Measurements from ENCODE around the gene GAL3ST1. TPM values are rescaled to one million over a fixed set of nuclear protein-coding genes. Genes with fewer than 3 reads are reported as not detected.

The GAL3ST1 gene
- total and polyA plus RNA-seq, 10 of the 15 experiments (the other 5 are each of a cell fraction or from before 2014, with no cell fraction given), result not detected

GRCh38 chr22:30598986-30599385, 24.5 kb upstream of the GAL3ST1 start (continued):
- no peak for TF ChIP-seq E2F8 (IDR thresholded peaks at IDR 0.05; ENCODE audit: low read depth, partially characterized antibody)
- TF ChIP-seq HDAC6 (IDR thresholded peaks at IDR 0.05; ENCODE audit: unreplicated experiment), result no peak
- no peak for TF ChIP-seq GATAD2B (conservative IDR thresholded peaks at IDR 0.05; ENCODE audit: low read depth)
- TF ChIP-seq IKZF2 (IDR thresholded peaks at IDR 0.05), result no peak
- no peak for TF ChIP-seq NFYB (IDR thresholded peaks at IDR 0.05; ENCODE audit: insufficient read depth, low read depth, low read length)
- TF ChIP-seq CHD2 (IDR thresholded peaks at IDR 0.05; ENCODE audit: borderline replicate concordance, low read depth, low read length), result no peak

- ChIA-PET SMC1A (ENCODE audit: uncharacterized antibody, unreplicated experiment) (no interaction called here), RAD21 (ENCODE audit: unreplicated experiment) (no interaction called here), POLR2A (interaction anchor here (0.9 kb wide), 1 partner anchor 9 kb away, joined by 3 read pairs; no protein-coding TSS in a partner anchor), CTCF (no interaction called here)
- H2AFZ ChIP-seq (ENCODE audit: control insufficient read depth, low read depth, low read length), result no peak overlapping the region
- no peak overlapping the region for H3K27ac ChIP-seq (ENCODE audit: control insufficient read depth, insufficient read depth)
- no peaks in the 10 kb centered on the region for H3K79me2 ChIP-seq (ENCODE audit: control insufficient read depth, insufficient read depth, low read length)
- no peaks in the 10 kb centered on the region for H4K20me1 ChIP-seq (ENCODE audit: control insufficient read depth, insufficient read depth)
- no peaks in the 10 kb centered on the region for H3K9me3 ChIP-seq (replicated peaks; ENCODE audit: control insufficient read depth, insufficient read depth, low read length)
- H3K36me3 ChIP-seq (ENCODE audit: control insufficient read depth in 2 of 2, insufficient read depth in 2 of 2, low read length in 1 of 2), result no peaks in the 10 kb centered on the region
- no peak overlapping the region for H3K4me2 ChIP-seq (ENCODE audit: control insufficient read depth, insufficient read depth)
- ATAC-seq, result no peak
- no peak for DNase-seq (ENCODE audit: low read depth, low spot score)
- in situ Hi-C loops (cut with MboI), result no loop called here
- H3K4me1 ChIP-seq (ENCODE audit: control insufficient read depth, insufficient read depth, low read length), result no peaks in the 10 kb centered on the region
- H3K27me3 ChIP-seq (replicated peaks in 1 of 2; ENCODE audit: control insufficient read depth in 2 of 2, insufficient read depth in 2 of 2, low read length in 1 of 2), result no peaks in the 10 kb centered on the region
- intact Hi-C loops (cut with micrococcal nuclease; ENCODE audit: unreplicated experiment), result no loop called here
- 79% methylated on average over 21 of the region's 29 CpGs for WGBS (ENCODE audit: insufficient coverage, insufficient replicate concordance, low lambda C conversion rate, missing lambda C conversion rate)
- H3K9ac ChIP-seq (ENCODE audit: control insufficient read depth, insufficient read depth, low read length), result no peak overlapping the region
- no TSS peak for BruUV-seq (replicated peaks)
- H3K4me3 ChIP-seq, result no peak overlapping the region
- no peak for FAIRE-seq
- no peak for TF ChIP-seq RB1 (IDR thresholded peaks at IDR 0.05; ENCODE audit: borderline replicate concordance)
- TF ChIP-seq EZH2 (IDR thresholded peaks at IDR 0.05; ENCODE audit: borderline replicate concordance, control insufficient read depth, low read depth, low read length), result no peak
- no peak for TF ChIP-seq DPF2 (IDR thresholded peaks at IDR 0.05)
- no peak for TF ChIP-seq SIN3A (IDR thresholded peaks at IDR 0.05; ENCODE audit: low read depth, low read length)
- TF ChIP-seq PAX8 (IDR thresholded peaks at IDR 0.05), result no peak
- no peak for TF ChIP-seq ATF2 (IDR thresholded peaks at IDR 0.05; ENCODE audit: low read length)
- no peak for TF ChIP-seq HDGF (IDR thresholded peaks at IDR 0.05)
- no peak for TF ChIP-seq PKNOX1 (IDR thresholded peaks at IDR 0.05)
- no peak for TF ChIP-seq CTCF (IDR thresholded peaks at IDR 0.05 in 2 of 3, conservative IDR thresholded peaks at IDR 0.05 in 1 of 3; ENCODE audit: control insufficient read depth in 2 of 3, extremely low read depth in 1 of 3, insufficient read depth in 1 of 3, low read depth in 3 of 3, low read length in 3 of 3)
- no peak for TF ChIP-seq BRCA1 (IDR thresholded peaks at IDR 0.05; ENCODE audit: low read depth, low read length)
- no peak for TF ChIP-seq KAT2A (conservative IDR thresholded peaks at IDR 0.05; ENCODE audit: control insufficient read depth, low read depth, low read length)
- no peak for TF ChIP-seq NRF1 (conservative IDR thresholded peaks at IDR 0.05; ENCODE audit: low read depth, low read length)
These were observed 22.4 kb upstream of the GAL3ST1 start for GRCh38 chr22:30596886-30597285.

All from GM12878 (cell line).